Measurements from ENCODE around the gene AHCYL1. TPM values are rescaled to one million over a fixed set of nuclear protein-coding genes. Genes with fewer than 3 reads are reported as not detected.

AHCYL1 gene
- total and polyA plus RNA-seq, 8 donors = 31.0 to 76.3 (median 62.7) TPM

- peaks cover 10 to 26% (median 18%) of the 10 kb centered on the region in 4 donors for H3K4me1 ChIP-seq
- no peak overlapping the region for H3K27ac ChIP-seq
- no peak overlapping the region for H3K4me3 ChIP-seq
- H3K36me3 ChIP-seq = peaks cover 70 to 78% (median 73%) of the 10 kb centered on the region in 4 donors
- TF ChIP-seq EP300 (IDR thresholded peaks at IDR 0.05) (no peak), POLR2AphosphoS5 (IDR thresholded peaks at IDR 0.05) (no peak), POLR2A (IDR thresholded peaks at IDR 0.05) (no peak)
- no peak for DNase-seq
- no peaks in the 10 kb centered on the region for H3K9me3 ChIP-seq
- no peaks in the 10 kb centered on the region for H3K27me3 ChIP-seq
- WGBS, 5 donors = 76 to 88% (median 85%) methylated on average over 4 of the region's 4 CpGs
- intact Hi-C loops (cut with DNase I; ENCODE audit: low total_unique reads) = no loop called here
Measured at GRCh38 chr1:110039641-110040040, 55.1 kb downstream of the AHCYL1 start.

DNA sequence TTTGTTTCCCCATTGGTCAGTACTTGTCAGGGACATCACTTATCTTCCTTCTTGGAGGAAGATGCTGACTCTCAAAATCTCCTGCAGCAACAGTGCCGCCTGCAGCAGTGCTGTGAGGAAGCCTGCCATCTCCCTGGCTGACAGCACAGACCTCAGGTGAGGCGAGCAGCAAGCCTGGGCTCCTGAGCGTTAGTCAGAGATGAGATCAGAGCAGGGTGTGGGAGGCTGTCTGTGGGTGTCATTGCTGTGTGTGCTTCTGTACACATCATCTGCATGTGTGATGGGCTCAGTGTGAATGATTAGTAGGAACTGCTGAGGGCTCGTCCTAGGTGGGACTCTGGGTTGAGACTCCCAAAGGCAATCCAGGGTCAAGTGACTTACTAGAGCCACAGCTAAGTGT is 56.0 kb downstream of the AHCYL1 start:
- Histone ChIP-seq H3K27ac (no peak overlapping the region), H3K4me1 (peaks cover 7 to 20% (median 13%) of the 10 kb centered on the region in 4 donors), H3K36me3 (peaks cover 79 to 87% (median 82%) of the 10 kb centered on the region in 4 donors), H3K9me3 (no peaks in the 10 kb centered on the region), H3K27me3 (no peaks in the 10 kb centered on the region), H3K4me3 (no peak overlapping the region)
- no peak for DNase-seq
- intact Hi-C loops (cut with DNase I; ENCODE audit: low total_unique reads) = no loop called here
- WGBS, 5 donors = 88 to 96% (median 91%) methylated on average over 1 to 4 of the region's 4 CpGs
- TF ChIP-seq, protein P1, sequence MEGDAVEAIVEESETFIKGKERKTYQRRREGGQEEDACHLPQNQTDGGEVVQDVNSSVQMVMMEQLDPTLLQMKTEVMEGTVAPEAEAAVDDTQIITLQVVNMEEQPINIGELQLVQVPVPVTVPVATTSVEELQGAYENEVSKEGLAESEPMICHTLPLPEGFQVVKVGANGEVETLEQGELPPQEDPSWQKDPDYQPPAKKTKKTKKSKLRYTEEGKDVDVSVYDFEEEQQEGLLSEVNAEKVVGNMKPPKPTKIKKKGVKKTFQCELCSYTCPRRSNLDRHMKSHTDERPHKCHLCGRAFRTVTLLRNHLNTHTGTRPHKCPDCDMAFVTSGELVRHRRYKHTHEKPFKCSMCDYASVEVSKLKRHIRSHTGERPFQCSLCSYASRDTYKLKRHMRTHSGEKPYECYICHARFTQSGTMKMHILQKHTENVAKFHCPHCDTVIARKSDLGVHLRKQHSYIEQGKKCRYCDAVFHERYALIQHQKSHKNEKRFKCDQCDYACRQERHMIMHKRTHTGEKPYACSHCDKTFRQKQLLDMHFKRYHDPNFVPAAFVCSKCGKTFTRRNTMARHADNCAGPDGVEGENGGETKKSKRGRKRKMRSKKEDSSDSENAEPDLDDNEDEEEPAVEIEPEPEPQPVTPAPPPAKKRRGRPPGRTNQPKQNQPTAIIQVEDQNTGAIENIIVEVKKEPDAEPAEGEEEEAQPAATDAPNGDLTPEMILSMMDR (IDR thresholded peaks at IDR 0.05) = no peak
- TF ChIP-seq POLR2A (IDR thresholded peaks at IDR 0.05) (no peak), POLR2AphosphoS5 (IDR thresholded peaks at IDR 0.05) (no peak), EP300 (IDR thresholded peaks at IDR 0.05) (no peak)

DNA sequence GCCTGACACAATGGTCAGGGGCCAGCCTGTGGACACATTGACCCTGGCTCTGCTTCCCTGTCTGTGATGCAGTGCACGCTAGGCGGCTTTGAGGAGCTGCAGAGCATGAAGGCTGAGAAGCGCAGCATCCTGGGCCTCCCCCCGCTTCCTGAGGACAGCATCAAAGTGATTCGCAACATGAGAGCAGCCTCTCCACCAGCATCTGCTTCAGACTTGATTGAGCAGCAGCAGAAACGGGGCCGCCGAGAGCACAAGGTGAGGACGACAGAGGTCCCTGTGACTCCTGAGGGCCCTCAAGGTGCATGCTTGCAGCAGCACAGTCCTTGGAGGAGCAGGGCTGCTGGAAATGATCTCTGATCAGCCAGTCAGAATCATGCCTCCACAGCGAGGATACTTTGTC is 58.5 kb downstream of the AHCYL1 start:
- TF ChIP-seq EP300 (IDR thresholded peaks at IDR 0.05) (no peak), POLR2A (IDR thresholded peaks at IDR 0.05) (no peak), POLR2AphosphoS5 (IDR thresholded peaks at IDR 0.05) (no peak)
- TF ChIP-seq, protein P1 (IDR thresholded peaks at IDR 0.05) = no peak
- 91 to 100% (median 96%) methylated on average over 8 to 10 of the region's 10 CpGs for WGBS, 5 donors
- H3K4me1 ChIP-seq = no peaks in the 10 kb centered on the region
- intact Hi-C loops (cut with DNase I; ENCODE audit: low total_unique reads) = no loop called here
- no peaks in the 10 kb centered on the region for H3K27me3 ChIP-seq
- H3K4me3 ChIP-seq = no peak overlapping the region
- no peak for DNase-seq
- peaks cover 97 to 100% (median 100%) of the 10 kb centered on the region in 4 donors for H3K36me3 ChIP-seq
- no peak overlapping the region for H3K27ac ChIP-seq
- H3K9me3 ChIP-seq = no peaks in the 10 kb centered on the region

- Histone ChIP-seq H3K4me1 (peaks cover 0 to 22% (median 15%) of the 10 kb centered on the region in 4 donors), H3K9me3 (no peaks in the 10 kb centered on the region), H3K36me3 (peaks cover 81 to 100% (median 100%) of the 10 kb centered on the region in 4 donors), H3K27me3 (no peaks in the 10 kb centered on the region), H3K27ac (no peak overlapping the region), H3K4me3 (no peak overlapping the region)
- DNase-seq = no peak
- intact Hi-C loops (cut with DNase I; ENCODE audit: low total_unique reads) = no loop called here
- 73 to 85% (median 75%) methylated on average over 3 of the region's 3 CpGs for WGBS, 5 donors
- TF ChIP-seq POLR2AphosphoS5 (IDR thresholded peaks at IDR 0.05) (no peak), POLR2A (IDR thresholded peaks at IDR 0.05) (no peak), EP300 (IDR thresholded peaks at IDR 0.05) (no peak)
- TF ChIP-seq, protein P1 (IDR thresholded peaks at IDR 0.05) = no peak
Measured at GRCh38 chr1:110047463-110047862, 62.9 kb downstream of the AHCYL1 start.

DNA sequence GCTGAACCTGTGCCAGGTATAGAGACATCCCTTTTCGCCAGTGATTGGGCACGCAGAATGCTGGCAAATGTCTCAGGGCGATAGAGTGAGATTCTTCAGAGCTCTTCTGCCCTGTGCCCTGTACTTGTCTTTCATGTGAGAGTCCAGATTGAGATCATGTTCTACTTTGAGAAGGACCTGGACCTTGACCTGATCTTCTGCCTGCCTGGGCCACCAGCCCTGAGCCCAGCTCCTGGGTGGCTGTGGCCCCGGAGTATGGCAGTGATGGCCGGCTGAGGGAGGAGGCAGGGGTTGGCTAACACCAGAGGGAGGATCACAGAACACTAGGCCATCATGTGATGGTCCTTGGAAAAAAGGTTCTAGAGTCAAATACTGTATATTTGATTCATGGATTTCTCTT is 63.7 kb downstream of the AHCYL1 start:
- H3K4me3 ChIP-seq = no peak overlapping the region
- DNase-seq = no peak
- intact Hi-C loops (cut with DNase I; ENCODE audit: low total_unique reads) = no loop called here
- H3K4me1 ChIP-seq = peaks cover 0 to 22% (median 15%) of the 10 kb centered on the region in 4 donors
- 89 to 94% (median 92%) methylated on average over 5 of the region's 5 CpGs for WGBS, 5 donors
- no peaks in the 10 kb centered on the region for H3K27me3 ChIP-seq
- TF ChIP-seq, protein P1 (IDR thresholded peaks at IDR 0.05) = no peak
- TF ChIP-seq EP300 (IDR thresholded peaks at IDR 0.05) (no peak), POLR2AphosphoS5 (IDR thresholded peaks at IDR 0.05) (no peak), POLR2A (IDR thresholded peaks at IDR 0.05) (no peak)
- no peak overlapping the region for H3K27ac ChIP-seq
- H3K9me3 ChIP-seq = no peaks in the 10 kb centered on the region
- peaks cover 81 to 100% (median 100%) of the 10 kb centered on the region in 4 donors for H3K36me3 ChIP-seq

All from stomach (tissue), 9 donors.